Sigmoid colon (tissue), 4 donors: ENCODE data around the gene RABL2B.

Source experiments
- CTCF ChIP-seq, 4 experiments: fragments of 450-650 bp in 3 of 4; fragments of 200-600 bp in 1 of 4; IDR thresholded peaks; one replicate each; pipeline ENCODE4 v1.5.1; 2016 to 2019; ENCODE audit warnings: antibody characterized with exemption in 4 of 4, mild to moderate bottlenecking in 3 of 4, moderate library complexity in 2 of 4
- EP300 ChIP-seq, 4 donors: sonication (generic); formaldehyde crosslinking; IDR thresholded peaks; one replicate each; pipeline ENCODE4 v1.6.1; 2017; ENCODE audit warnings: antibody characterized with exemption in 4 of 4
- POLR2AphosphoS5 ChIP-seq, 4 donors: sonication (generic); formaldehyde crosslinking; IDR thresholded peaks; one replicate each; pipeline ENCODE4 v1.6.1; 2017; ENCODE audit warnings: antibody characterized with exemption in 4 of 4

- TF ChIP-seq POLR2AphosphoS5 (IDR thresholded peaks at IDR 0.05), result no peak
- no peak for TF ChIP-seq CTCF (IDR thresholded peaks at IDR 0.05)
- TF ChIP-seq EP300 (IDR thresholded peaks at IDR 0.05), result no peak
Observed at GRCh38 chr22:50735739-50736030, 47.8 kb downstream of the RABL2B start.
